Rectal smooth muscle tissue (tissue), 1 donor: ENCODE results near the gene AP3D1.
A peak's percentile ranks its signal among the peaks of the same experiment; 100 is the strongest.

Experiments used
- H3K27ac ChIP-seq: one replicate; pipeline ENCODE4 v1.7.0; 2013; ENCODE audit warnings: low read depth, low read length, inconsistent platforms
- H3K27me3 ChIP-seq: one replicate; pipeline ENCODE4 v1.7.0; 2013; ENCODE audit warnings: low read length; ENCODE audit not compliant: control insufficient read depth, insufficient read depth
- H3K36me3 ChIP-seq: one replicate; pipeline ENCODE4 v1.7.0; 2013; ENCODE audit warnings: low read length; ENCODE audit not compliant: control insufficient read depth, insufficient read depth
- H3K4me1 ChIP-seq: one replicate; pipeline ENCODE4 v1.7.0; 2013; ENCODE audit warnings: low read length; ENCODE audit not compliant: control insufficient read depth, insufficient read depth
- H3K4me3 ChIP-seq: one replicate; pipeline ENCODE4 v1.7.0; 2013; ENCODE audit warnings: low read length
- H3K9ac ChIP-seq: one replicate; pipeline ENCODE4 v1.7.0; 2013; ENCODE audit warnings: low read length

Gene AP3D1

DNA sequence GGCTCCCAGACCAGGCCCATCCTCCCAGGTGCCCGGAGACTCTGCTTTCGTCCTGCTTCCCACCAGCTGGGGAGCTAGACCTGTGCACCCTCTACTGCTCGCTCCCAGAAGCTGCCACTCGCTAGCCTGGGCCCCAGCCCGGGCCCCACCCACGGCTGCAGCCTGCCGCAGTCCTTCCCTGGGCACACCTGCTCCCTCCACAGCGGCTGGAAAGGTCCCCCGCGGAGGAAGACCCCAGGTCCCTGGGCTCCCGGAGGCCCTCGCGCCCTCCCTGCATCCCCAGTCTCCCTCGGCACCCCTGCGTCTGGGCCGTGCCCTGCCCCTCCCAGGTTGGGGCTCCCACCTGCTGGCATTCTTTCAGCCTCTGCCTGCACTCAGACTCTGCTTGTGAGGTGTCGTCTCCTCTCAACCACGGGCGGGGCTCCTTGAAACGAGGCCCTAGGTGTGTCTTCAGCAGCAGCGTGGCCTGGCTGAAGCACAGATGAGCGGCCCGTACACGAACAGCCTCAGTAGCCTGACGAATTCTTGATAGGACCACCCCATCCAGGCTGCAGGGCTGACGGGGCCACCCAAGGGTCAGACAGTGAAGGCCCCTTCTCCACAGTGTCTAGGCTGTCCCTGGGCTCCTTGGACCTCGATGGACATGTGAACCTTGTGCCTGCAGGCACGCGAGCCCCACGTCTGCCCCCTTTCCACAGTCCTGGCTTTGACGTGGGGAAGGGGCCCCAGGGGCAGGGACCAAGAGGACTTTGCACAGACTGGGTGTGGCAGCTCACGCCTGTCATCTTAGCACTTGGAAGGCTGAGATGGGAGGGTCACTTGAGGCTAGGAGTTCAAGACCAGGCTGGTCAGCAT, 40.3 kb upstream of the AP3D1 start:
- Histone ChIP-seq H3K4me3 (no peak overlapping the region), H3K36me3 (peaks cover 33% of the 10 kb centered on the region)

DNA sequence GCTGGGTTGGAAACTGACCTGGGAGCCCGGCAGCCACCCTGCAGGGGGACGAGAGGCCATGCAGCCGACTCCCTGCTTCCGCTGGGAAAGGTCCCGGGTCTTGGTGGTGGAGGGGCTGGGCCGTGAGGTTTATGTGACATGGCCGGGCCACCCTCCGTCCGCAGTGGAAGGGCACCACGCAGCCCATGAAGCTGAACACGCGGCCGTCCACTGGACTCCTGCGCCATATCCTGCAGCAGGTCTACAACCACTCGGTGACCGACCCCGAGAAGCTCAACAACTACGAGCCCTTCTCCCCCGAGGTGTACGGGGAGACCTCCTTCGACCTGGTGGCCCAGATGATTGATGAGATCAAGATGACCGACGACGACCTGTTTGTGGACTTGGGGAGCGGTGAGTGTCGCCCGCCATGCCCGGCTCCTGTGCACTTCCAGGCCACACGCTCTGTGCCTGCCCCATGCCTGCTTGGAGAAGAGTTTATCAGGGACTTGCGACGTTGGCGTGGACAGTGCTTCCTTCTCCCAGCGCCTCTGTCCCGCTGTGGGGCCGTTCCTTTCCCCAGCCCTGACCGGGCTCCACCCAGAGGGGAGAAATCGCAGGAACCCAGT, 39.6 kb upstream of the AP3D1 start:
- no peak overlapping the region for H3K27ac ChIP-seq

More for the DNA sequence above, 40.3 kb upstream of the AP3D1 start:
- H3K9ac ChIP-seq: no peak overlapping the region
- H3K27me3 ChIP-seq: no peaks in the 10 kb centered on the region
- H3K27ac ChIP-seq: no peak overlapping the region
- peaks cover 7% of the 10 kb centered on the region for H3K4me1 ChIP-seq

DNA sequence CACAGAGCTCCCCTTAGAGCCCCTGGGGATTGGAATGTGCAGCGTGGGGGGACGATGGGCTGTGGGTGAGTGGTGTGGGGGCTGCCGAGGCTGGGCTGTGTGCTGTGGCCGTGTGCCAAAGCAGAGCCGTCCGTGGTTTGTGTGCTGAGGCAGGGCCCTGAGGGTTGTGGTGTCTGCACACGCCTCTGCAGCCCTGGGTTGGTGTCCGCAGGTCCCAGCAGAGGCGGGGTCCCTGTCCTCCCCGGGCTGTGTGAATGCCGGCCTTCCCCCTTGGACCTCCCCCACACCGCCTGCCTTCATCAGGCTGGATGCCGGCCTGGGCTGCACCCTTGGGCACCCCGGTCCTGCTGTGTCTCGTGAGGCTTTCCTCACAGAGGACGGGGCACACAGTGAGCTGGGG, 38.5 kb upstream of the AP3D1 start:
- no peak overlapping the region for H3K27ac ChIP-seq
- no peak overlapping the region for H3K9ac ChIP-seq
- H3K36me3 ChIP-seq: peaks cover 27% of the 10 kb centered on the region
- H3K4me3 ChIP-seq: no peak overlapping the region
- no peaks in the 10 kb centered on the region for H3K27me3 ChIP-seq
- H3K4me1 ChIP-seq: peaks cover 20% of the 10 kb centered on the region

More for the DNA sequence above, 39.6 kb upstream of the AP3D1 start:
- no peak overlapping the region for H3K9ac ChIP-seq
- H3K4me3 ChIP-seq: no peak overlapping the region
- H3K4me1 ChIP-seq: peaks cover 13% of the 10 kb centered on the region
- peaks cover 31% of the 10 kb centered on the region for H3K36me3 ChIP-seq
- no peaks in the 10 kb centered on the region for H3K27me3 ChIP-seq

DNA sequence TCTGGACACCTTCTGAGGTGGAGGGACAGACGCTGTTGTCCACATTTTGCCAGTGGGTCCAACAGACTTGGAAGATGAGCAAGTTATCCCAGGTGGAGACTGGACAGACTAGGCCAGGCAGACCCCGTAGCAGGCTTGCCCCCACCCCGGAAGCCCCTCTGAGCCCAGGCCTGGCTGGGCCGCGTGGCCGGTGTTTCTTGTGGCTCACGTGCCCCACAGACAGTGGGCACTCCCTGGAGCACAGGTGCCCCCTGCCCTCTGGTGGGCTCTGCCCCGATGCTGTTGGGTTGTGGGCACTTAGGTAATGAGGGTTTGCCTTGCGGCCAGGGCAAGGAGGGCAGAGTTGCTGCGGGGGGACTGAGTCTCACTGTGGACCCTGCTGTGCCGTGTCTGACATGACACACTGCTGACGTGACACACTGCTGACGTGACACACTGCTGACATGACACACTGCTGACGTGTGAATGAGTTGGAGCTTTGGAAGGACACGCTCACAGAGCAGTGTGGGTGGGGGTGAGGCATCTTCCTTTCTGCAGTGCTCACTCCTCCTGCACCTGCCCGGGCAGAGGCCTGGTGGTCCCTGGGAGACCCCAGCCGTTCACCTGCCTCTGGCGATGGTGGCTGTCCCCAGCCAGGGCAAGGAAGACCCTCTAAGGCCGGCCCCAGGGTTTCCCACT, 37.5 kb upstream of the AP3D1 start:
- Histone ChIP-seq H3K4me3 (no peak overlapping the region), H3K27me3 (no peaks in the 10 kb centered on the region), H3K9ac (no peak overlapping the region), H3K36me3 (peaks cover 23% of the 10 kb centered on the region), H3K27ac (no peak overlapping the region), H3K4me1 (peaks cover 20% of the 10 kb centered on the region)

DNA sequence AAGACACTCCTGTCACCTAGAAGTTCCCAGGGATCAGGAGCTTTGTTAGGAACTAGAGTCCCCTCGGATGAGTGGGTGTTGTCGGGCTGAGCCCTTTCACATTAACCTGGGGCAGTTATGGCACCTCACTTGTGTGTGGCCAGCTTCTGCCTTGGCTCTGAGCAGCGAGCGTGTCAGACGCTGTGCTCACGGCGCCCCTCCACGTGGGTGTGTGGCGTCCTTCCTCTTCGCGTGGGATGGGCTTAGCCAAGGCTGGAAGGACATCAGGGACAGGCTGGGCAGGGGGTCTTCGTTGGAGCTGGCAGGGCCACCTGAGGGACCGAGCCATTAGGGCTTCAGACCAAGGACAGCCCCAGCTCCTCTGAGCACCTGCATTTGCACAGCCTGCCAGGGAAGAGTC, 35.8 kb upstream of the AP3D1 start:
- Histone ChIP-seq H3K4me1 (peaks cover 20% of the 10 kb centered on the region), H3K36me3 (peaks cover 17% of the 10 kb centered on the region), H3K9ac (no peak overlapping the region), H3K27ac (no peak overlapping the region), H3K27me3 (no peaks in the 10 kb centered on the region), H3K4me3 (no peak overlapping the region)

DNA sequence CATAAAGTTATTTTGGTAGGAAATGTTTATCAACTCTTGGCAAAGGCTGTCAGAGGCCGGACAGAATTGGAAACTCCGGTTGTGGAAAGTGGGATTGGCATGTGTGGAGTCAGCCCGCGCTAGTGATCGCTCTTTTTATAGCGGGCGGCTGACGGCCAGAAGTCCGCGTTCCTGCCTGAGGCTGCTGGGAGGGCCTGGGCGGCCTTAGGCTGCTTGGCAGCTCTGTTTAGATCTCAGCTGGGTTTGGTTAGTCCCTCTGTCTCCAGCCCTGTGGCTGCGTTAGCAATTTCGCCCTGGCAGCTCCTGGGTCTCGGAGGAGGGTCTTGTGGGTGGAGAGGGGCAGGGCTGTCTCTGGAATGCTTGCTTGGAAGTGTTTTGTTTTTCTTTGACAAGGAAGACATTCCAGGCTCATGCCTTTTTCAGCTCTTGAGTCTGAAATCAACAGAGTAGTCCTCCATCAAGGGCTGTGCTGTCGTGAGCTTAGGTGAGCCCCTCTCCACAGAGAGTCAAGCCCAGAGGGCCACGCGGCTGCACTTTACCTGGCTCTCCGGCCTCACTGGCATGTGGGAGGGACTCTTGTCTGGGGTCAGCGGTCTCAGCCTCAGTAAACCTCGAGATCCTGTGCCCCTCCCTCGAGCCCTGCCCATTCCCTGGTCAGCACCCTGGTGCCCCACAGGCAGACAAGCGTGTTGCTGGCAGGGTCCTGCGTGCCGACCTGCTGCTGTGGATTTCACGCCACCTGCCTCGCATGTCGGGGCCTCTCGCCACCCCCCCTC, 34.9 kb upstream of the AP3D1 start:
- no peaks in the 10 kb centered on the region for H3K27me3 ChIP-seq
- peak overlapping the region; percentile 74 for H3K27ac ChIP-seq
- no peak overlapping the region for H3K9ac ChIP-seq
- H3K4me3 ChIP-seq: peak overlapping the region; percentile 43
- H3K4me1 ChIP-seq: peaks cover 22% of the 10 kb centered on the region
- peaks cover 10% of the 10 kb centered on the region for H3K36me3 ChIP-seq

DNA sequence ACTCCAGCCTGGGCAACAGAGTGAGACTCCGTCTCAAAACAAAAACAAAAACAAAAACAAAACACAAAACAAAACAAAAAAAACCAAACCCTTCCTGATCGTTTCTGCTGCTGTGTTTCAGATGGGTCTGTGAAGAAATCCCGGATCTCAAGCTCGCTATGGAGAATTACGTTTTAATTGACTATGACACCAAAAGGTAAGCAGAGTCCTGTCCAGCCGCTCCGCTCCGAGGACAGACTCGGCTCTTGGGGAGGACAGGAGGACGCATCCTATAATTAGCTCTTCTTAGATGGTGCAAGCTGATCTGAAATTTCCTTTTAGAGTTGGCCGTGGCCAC, 34.3 kb upstream of the AP3D1 start:
- Histone ChIP-seq H3K4me3 (peak overlapping the region; percentile 43), H3K4me1 (peaks cover 23% of the 10 kb centered on the region), H3K27ac (peak overlapping the region; percentile 74), H3K27me3 (no peaks in the 10 kb centered on the region), H3K36me3 (peaks cover 7% of the 10 kb centered on the region), H3K9ac (no peak overlapping the region)

DNA sequence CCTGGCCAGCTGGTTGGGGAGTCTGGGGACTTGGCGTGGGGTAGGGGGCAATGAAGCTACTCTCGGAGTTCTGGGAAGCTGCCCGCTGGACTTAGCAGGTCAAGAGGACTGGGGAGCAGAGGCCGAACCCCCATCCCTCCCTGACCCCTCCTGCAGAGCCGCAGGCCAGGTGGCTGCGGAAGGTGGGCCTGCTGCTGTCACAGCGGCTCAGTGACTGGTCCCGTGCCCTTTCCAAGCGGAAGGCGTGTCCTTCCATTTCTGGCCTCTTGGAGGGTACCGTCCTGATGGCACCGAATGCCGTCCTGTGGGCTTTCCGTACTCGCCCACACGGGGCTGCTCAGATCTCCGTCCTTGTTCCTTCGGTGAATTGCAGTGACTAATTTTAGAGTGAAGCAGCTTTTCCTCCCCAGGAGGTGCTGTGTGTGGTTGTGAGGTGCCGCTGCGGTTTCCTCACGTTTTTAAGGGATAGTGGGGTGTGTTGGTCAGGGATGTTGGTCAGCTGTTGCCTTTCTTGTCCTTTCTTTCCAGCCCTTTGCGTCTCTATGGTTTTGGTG, 33.1 kb upstream of the AP3D1 start:
- Histone ChIP-seq H3K27ac (no peak overlapping the region), H3K36me3 (peaks cover 7% of the 10 kb centered on the region), H3K4me1 (peaks cover 23% of the 10 kb centered on the region), H3K9ac (no peak overlapping the region), H3K4me3 (no peak overlapping the region), H3K27me3 (no peaks in the 10 kb centered on the region)

DNA sequence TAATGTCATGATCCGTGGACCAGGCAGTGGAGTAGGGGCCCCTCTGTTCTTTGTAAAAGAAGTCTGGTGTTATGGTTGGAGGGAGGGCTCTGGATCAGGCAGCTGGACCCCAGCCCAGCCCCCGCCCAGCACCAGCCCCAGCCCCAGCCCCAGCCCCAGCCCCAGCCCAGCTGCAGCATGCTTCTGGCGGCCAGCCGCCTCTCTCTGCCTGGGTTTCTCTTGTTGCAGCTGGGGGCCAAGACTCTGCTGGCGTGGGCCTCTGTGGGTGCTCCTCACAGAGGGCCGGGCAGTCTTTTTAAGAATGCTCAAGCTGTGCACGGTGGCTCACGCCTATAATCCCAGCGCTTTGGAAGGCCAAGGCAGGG, 30.2 kb upstream of the AP3D1 start:
- Histone ChIP-seq H3K4me3 (no peak overlapping the region), H3K4me1 (peaks cover 15% of the 10 kb centered on the region), H3K27ac (no peak overlapping the region), H3K36me3 (no peaks in the 10 kb centered on the region), H3K9ac (no peak overlapping the region), H3K27me3 (no peaks in the 10 kb centered on the region)

DNA sequence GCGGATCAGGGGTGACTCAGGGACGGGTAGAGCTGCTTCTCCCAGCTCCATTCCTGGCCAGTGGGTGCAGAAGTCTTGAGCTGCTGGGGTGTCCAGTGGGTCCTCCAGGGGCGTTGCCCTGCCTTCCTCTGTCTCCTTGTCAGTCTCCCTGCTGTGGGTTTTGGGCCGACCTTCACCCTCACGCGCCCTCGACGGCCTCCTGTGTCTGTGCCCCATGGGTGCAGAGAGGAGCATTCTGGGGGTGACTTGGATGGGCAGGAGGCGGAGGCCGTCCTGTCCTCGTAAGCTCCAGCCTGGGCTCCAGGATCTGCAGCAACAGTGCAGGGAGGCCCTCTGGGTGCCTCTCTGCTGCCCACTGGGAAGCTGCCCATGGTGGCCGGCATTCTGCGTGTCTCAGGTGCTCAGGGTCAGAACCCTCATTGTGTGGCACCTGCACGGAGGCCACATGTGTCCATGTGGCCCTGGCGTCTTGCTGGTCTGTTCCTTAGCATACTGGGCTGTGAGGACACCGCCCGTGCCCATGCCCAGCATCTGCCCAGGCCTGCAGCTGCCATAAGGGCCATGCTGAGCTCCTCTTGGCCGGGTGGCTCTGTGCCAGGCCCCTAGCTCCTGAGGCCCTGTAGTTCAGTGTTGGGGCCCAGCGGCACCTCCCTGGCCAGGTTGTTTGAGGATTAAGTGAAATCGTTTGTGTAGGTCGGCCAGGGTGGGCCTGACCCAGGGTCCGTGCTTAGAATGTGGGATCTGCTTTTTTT, 29.7 kb upstream of the AP3D1 start:
- Histone ChIP-seq H3K27me3 (no peaks in the 10 kb centered on the region), H3K4me3 (no peak overlapping the region), H3K36me3 (peaks cover 2% of the 10 kb centered on the region), H3K9ac (no peak overlapping the region), H3K4me1 (peaks cover 10% of the 10 kb centered on the region), H3K27ac (peak overlapping the region; percentile 2)

DNA sequence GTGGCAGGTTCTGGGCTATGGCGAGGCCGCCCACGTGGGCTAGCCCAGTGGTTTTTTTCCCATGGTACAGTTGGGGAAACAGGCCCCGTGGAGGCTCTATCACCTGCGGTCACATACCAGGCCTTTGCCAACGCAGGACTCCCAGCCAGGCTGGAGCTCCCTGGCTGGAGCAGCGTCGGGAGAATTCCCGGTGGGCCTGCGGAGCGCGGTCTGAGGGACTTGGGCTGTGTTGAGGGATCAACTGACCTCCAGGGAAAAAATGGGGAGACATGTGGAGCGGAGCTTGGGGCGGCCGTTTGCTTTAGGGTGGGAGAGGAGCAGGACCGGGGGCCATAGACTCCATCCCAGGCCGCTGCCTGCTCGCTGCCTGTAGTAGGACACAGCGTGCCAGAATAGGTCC, 28.7 kb upstream of the AP3D1 start:
- no peak overlapping the region for H3K27ac ChIP-seq
- H3K9ac ChIP-seq: no peak overlapping the region
- peaks cover 2% of the 10 kb centered on the region for H3K36me3 ChIP-seq
- no peaks in the 10 kb centered on the region for H3K27me3 ChIP-seq
- no peak overlapping the region for H3K4me3 ChIP-seq
- peaks cover 4% of the 10 kb centered on the region for H3K4me1 ChIP-seq
